Measurements from ENCODE around the gene BRD1. TPM values are rescaled to one million over a fixed set of nuclear protein-coding genes. Genes with fewer than 3 reads are reported as not detected.

Gene BRD1
- 10 to 100 TPM; 15.6 to 25.2 (median 18.1) TPM for total RNA-seq

GRCh38 chr22:49827853-49828598, at the start of gene BRD1:
Gene BRD1 (minus strand): TSS chr22:49827873. CDS start chr22:49824317, 3,556 bp downstream.
- H3K36me3 ChIP-seq = peaks cover 3 to 11% of the 10 kb centered on the region in 2 donors
- in situ Hi-C loops (cut with MboI; ENCODE audit: low sequenced_read_pairs in 4 of 4) (no loop called here), intact Hi-C loops (cut with DNase I; ENCODE audit: low total_unique reads) (loop anchor here (1.0 to 5.0 kb wide), 4 partner anchors 25 to 88 kb away; partner anchors contain the start of gene ZBED4)
- peak within 1 kb of the TSS; percentile 75 to 90 (median 82) for H3K27ac ChIP-seq
- ATAC-seq = peak; percentile 68 to 69
- H3K27me3 ChIP-seq = no peaks in the 10 kb centered on the region
- H3K9me3 ChIP-seq = no peaks in the 10 kb centered on the region
- peak within 1 kb of the TSS; percentile 62 to 70 (median 65) for H3K4me3 ChIP-seq
- no peak for TF ChIP-seq CTCF (IDR thresholded peaks at IDR 0.05 in 4 of 5, conservative IDR thresholded peaks at IDR 0.05 in 1 of 5)
- TF ChIP-seq POLR2A (IDR thresholded peaks at IDR 0.05) = peak; percentile 20 to 21
- peaks cover 19 to 27% of the 10 kb centered on the region in 2 donors for H3K4me1 ChIP-seq
- peak in 1 of 2 donors; percentile 42 for DNase-seq

- no peak for DNase-seq
- Histone ChIP-seq H3K4me1 (no peaks in the 10 kb centered on the region), H3K4me3 (no peak overlapping the region), H3K27me3 (no peaks in the 10 kb centered on the region), H3K9me3 (no peaks in the 10 kb centered on the region), H3K36me3 (no peaks in the 10 kb centered on the region), H3K27ac (no peak overlapping the region)
- in situ Hi-C loops (cut with MboI; ENCODE audit: low sequenced_read_pairs in 4 of 4) (no loop called here), intact Hi-C loops (cut with DNase I; ENCODE audit: low total_unique reads) (no loop called here)
- TF ChIP-seq POLR2A (IDR thresholded peaks at IDR 0.05) = no peak
- TF ChIP-seq CTCF (IDR thresholded peaks at IDR 0.05 in 4 of 5, conservative IDR thresholded peaks at IDR 0.05 in 1 of 5) = no peak
- ATAC-seq = no peak
Observed at GRCh38 chr22:49873228-49873940, 45.7 kb upstream of the BRD1 start.

GRCh38 chr22:49872347-49872746, 44.7 kb upstream of the BRD1 start:
- no peaks in the 10 kb centered on the region for H3K36me3 ChIP-seq
- TF ChIP-seq CTCF (IDR thresholded peaks at IDR 0.05 in 4 of 5, conservative IDR thresholded peaks at IDR 0.05 in 1 of 5) (no peak), POLR2A (IDR thresholded peaks at IDR 0.05) (no peak)
- DNase-seq (no peak), ATAC-seq (no peak)
- H3K27me3 ChIP-seq = no peaks in the 10 kb centered on the region
- intact Hi-C loops (cut with DNase I; ENCODE audit: low total_unique reads) = no loop called here
- in situ Hi-C loops (cut with MboI; ENCODE audit: low sequenced_read_pairs in 4 of 4) = no loop called here
- no peak overlapping the region for H3K27ac ChIP-seq
- no peaks in the 10 kb centered on the region for H3K4me1 ChIP-seq
- no peak overlapping the region for H3K4me3 ChIP-seq
- H3K9me3 ChIP-seq = no peaks in the 10 kb centered on the region

- no peak for DNase-seq
- Histone ChIP-seq H3K36me3 (no peaks in the 10 kb centered on the region), H3K4me1 (no peaks in the 10 kb centered on the region), H3K27me3 (no peaks in the 10 kb centered on the region), H3K4me3 (no peak overlapping the region), H3K9me3 (peaks cover 0 to 8% (median 2%) of the 10 kb centered on the region in 3 donors), H3K27ac (no peak overlapping the region)
- ATAC-seq = no peak
- in situ Hi-C loops (cut with MboI; ENCODE audit: low sequenced_read_pairs in 4 of 4) (no loop called here), intact Hi-C loops (cut with DNase I; ENCODE audit: low total_unique reads) (no loop called here)
- TF ChIP-seq CTCF (IDR thresholded peaks at IDR 0.05 in 4 of 5, conservative IDR thresholded peaks at IDR 0.05 in 1 of 5) = no peak
- no peak for TF ChIP-seq POLR2A (IDR thresholded peaks at IDR 0.05)
Observed at GRCh38 chr22:49871482-49871881, 43.8 kb upstream of the BRD1 start.

All from gastrocnemius medialis (tissue), 4 donors.